SK-N-SH (cell line): ENCODE measurements around the gene APOE. TPM values are rescaled to one million over a fixed set of nuclear protein-coding genes. Genes with fewer than 3 reads are reported as not detected.

Experiments used
- CTCF ChIA-PET: fragments of 300-600, 350-600 bp; formaldehyde crosslinking; extraction: SDS; loops from one replicate; lab custom pipeline; 2021; lab: Yijun Ruan, JAX
- POLR2A ChIA-PET: fragments of 350-600 bp; sonication (Branson Sonifier 250); formaldehyde crosslinking; extraction: SDS; loops from one replicate; lab custom pipeline; 2020; ENCODE audit warnings: antibody characterized with exemption, inconsistent platforms; lab: Yijun Ruan, JAX
- DNase-seq: peaks from one replicate; pipeline ENCODE4 v3.0.0; 2012
- H2AFZ ChIP-seq: fragments of 200-600 bp; sonication (generic); 2 replicates; pipeline ENCODE4 v1.8.1; 2016; ENCODE audit warnings: antibody characterized with exemption, mild to moderate bottlenecking, low read depth
- H3F3A ChIP-seq: fragments of 200-600 bp; sonication (generic); replicated peaks from 2 replicates; pipeline ENCODE3; 2016; ENCODE audit warnings: antibody characterized with exemption, mild to moderate bottlenecking; ENCODE audit not compliant: insufficient read depth
- H3K27ac ChIP-seq, 2 experiments: fragments of 200-500 bp in 1 of 2; fragments of 200-600 bp in 1 of 2; sonication (Bioruptor generic) in 1 of 2; sonication (generic), shearing (Covaris generic) in 1 of 2; 2 replicates each; pipeline versions ENCODE4 v1.5.1 to v1.6.1; 2014 to 2016; ENCODE audit warnings: low read depth in 2 of 2, inconsistent platforms in 1 of 2, low read length in 1 of 2, mild to moderate bottlenecking in 1 of 2, mixed read lengths in 1 of 2
- H3K27me3 ChIP-seq: fragments of 200-600 bp; sonication (generic), shearing (Covaris generic); 2 replicates; pipeline ENCODE4 v1.6.1; 2016; ENCODE audit warnings: mixed run types; ENCODE audit not compliant: insufficient read depth
- H3K36me3 ChIP-seq, 2 experiments: fragments of 200-500 bp in 1 of 2; fragments of 200-600 bp in 1 of 2; sonication (Bioruptor generic) in 1 of 2; sonication (generic) in 1 of 2; replicated peaks in 1 of 2; 2 replicates each; pipeline versions ENCODE3 to v1.5.1; 2014 to 2016; ENCODE audit warnings: low read length in 1 of 2, mild to moderate bottlenecking in 1 of 2; ENCODE audit not compliant: insufficient read depth in 2 of 2, control insufficient read depth in 1 of 2
- H3K4me1 ChIP-seq, 2 experiments: fragments of 200-500 bp in 1 of 2; fragments of 200-600 bp in 1 of 2; sonication (Bioruptor generic) in 1 of 2; sonication (generic), shearing (Covaris generic) in 1 of 2; 2 replicates each; pipeline versions ENCODE4 v1.5.1 to v1.6.1; 2014 to 2016; ENCODE audit warnings: low read depth in 1 of 2, low read length in 1 of 2, mixed run types in 1 of 2; ENCODE audit not compliant: insufficient read depth in 2 of 2, control insufficient read depth in 1 of 2
- H3K4me2 ChIP-seq: fragments of 200-600 bp; sonication (generic), shearing (Covaris generic); 2 replicates; pipeline ENCODE4 v1.6.1; 2017; ENCODE audit warnings: mixed run types
- H3K4me3 ChIP-seq, 2 experiments: fragments of 200-500 bp in 1 of 2; fragments of 200-600 bp in 1 of 2; sonication (Bioruptor generic) in 1 of 2; sonication (generic), shearing (Covaris generic) in 1 of 2; 2 replicates each; pipeline versions ENCODE4 v1.5.1 to v1.8.1; 2014 to 2016; ENCODE audit warnings: low read depth in 2 of 2, inconsistent platforms in 1 of 2, low read length in 1 of 2, mild to moderate bottlenecking in 1 of 2, mixed read lengths in 1 of 2, moderate library complexity in 1 of 2
- H3K79me2 ChIP-seq: fragments of 200-600 bp; sonication (generic); 2 replicates; pipeline ENCODE4 v1.8.1; 2017; ENCODE audit warnings: mild to moderate bottlenecking; ENCODE audit not compliant: insufficient read depth
- H3K9ac ChIP-seq: fragments of 200-600 bp; sonication (generic); 2 replicates; pipeline ENCODE4 v1.6.1; 2017; ENCODE audit warnings: mixed run types
- H3K9me2 ChIP-seq: fragments of 200-600 bp; sonication (generic); 2 replicates; pipeline ENCODE4 v1.6.1; 2017; ENCODE audit warnings: mixed run types
- H3K9me3 ChIP-seq: fragments of 200-600 bp; sonication (generic); 2 replicates; pipeline ENCODE4 v1.6.1; 2017; ENCODE audit warnings: mixed run types, mild to moderate bottlenecking, moderate library complexity
- H4K20me1 ChIP-seq: fragments of 200-600 bp; sonication (generic); 2 replicates; pipeline ENCODE4 v1.6.1; 2017; ENCODE audit warnings: mild to moderate bottlenecking, mixed run types; ENCODE audit not compliant: insufficient read depth
- CTCF ChIP-seq: fragments of 200-600 bp; sonication (generic); IDR thresholded peaks from 2 replicates; pipeline ENCODE4 v1.6.1; 2017; ENCODE audit warnings: antibody characterized with exemption, mild to moderate bottlenecking, moderate library complexity
- ELF1 ChIP-seq: IDR thresholded peaks from 2 replicates; pipeline ENCODE4 v1.4.0; 2012
- PBX3 ChIP-seq: IDR thresholded peaks from 2 replicates; pipeline ENCODE4; 2012
- POLR2AphosphoS5 ChIP-seq: IDR thresholded peaks from 2 replicates; pipeline ENCODE4 v1.6.1; 2012; ENCODE audit warnings: low read depth, low read length
- RAD21 ChIP-seq: IDR thresholded peaks from 2 replicates; pipeline ENCODE4 v1.6.1; 2012; ENCODE audit warnings: mild to moderate bottlenecking, low read length
- SMC3 ChIP-seq: IDR thresholded peaks from 2 replicates; pipeline ENCODE4 v1.6.1; 2012; ENCODE audit warnings: low read depth, low read length, improper control_type of control experiment
- TAF1 ChIP-seq: IDR thresholded peaks from 2 replicates; pipeline ENCODE4 v1.6.1; 2012; ENCODE audit warnings: low read depth, mild to moderate bottlenecking, low read length, moderate library complexity, borderline replicate concordance
- TEAD4 ChIP-seq: IDR thresholded peaks from 2 replicates; pipeline ENCODE4 v1.4.0; 2012; ENCODE audit warnings: mild to moderate bottlenecking, borderline replicate concordance; ENCODE audit not compliant: insufficient read depth
- WGBS: methylation state at CpG from one replicate; pipeline ENCODE4 v1.1.6; 2017; ENCODE audit warnings: low lambda C conversion rate; 5-methylcytosine and 5-hydroxymethylcytosine counted together
- polyA plus RNA-seq, 3 experiments: library from polyadenylated mRNA; depleted of rRNA; stranded (reverse); fragments of >200 nt; gene quantifications; 2 replicates each; pipeline ENCODE4 v1.2.3, GENCODE V29; 2012

Gene APOE
- polyA plus RNA-seq, 1 of the 3 experiments (the other 2 are of a cell fraction) = 56.0 TPM

- TF ChIP-seq PBX3 = no peak
Observed at GRCh38 chr19:44903216-44903601, 2.4 kb upstream of the APOE start (continued).

- Histone ChIP-seq H3K4me3 (peak overlapping the region in 1 of 2 experiments; percentile 42; a peak in 1 of 4 replicates), H4K20me1 (no peaks in the 10 kb centered on the region), H3K36me3 (peaks cover 5 to 13% of the 10 kb centered on the region in 2 experiments), H3K9me3 (no peaks in the 10 kb centered on the region), H3F3A (peaks cover 15% of the 10 kb centered on the region), H3K27me3 (no peaks in the 10 kb centered on the region), H3K27ac (no peak overlapping the region), H3K79me2 (no peaks in the 10 kb centered on the region; the same call in 1 of the 2 replicates), H2AFZ (no peak overlapping the region), H3K9me2 (no peaks in the 10 kb centered on the region), H3K4me2 (no peak overlapping the region), H3K4me1 (peaks cover 0 to 12% of the 10 kb centered on the region in 2 experiments; a peak in 1 of 4 replicates), H3K9ac (no peak overlapping the region)
- ChIA-PET POLR2A (interaction anchor here (1.5 kb wide), 1 partner anchor 11 kb away, joined by 3 read pairs; no protein-coding TSS in a partner anchor), CTCF (interaction anchor here (0.7 to 5.2 kb wide), 21 partner anchors 7 to 435 kb away, joined by 3 to 131 read pairs (median 5); partner anchors contain the start of genes APOC1, APOC2 and CLPTM1)
- TF ChIP-seq ELF1 (no peak), TAF1 (no peak), RAD21 (peak; percentile 82), CTCF (peak; percentile 99), SMC3 (peak; percentile 72), POLR2AphosphoS5 (0 out of 2 replicates have a peak, but pooled peaks have one; percentile 12)
- 16% methylated on average over 21 of the region's 24 CpGs for WGBS
- DNase-seq = peak; percentile 88
Observed at GRCh38 chr19:44903602-44904425, 1.8 kb upstream of the APOE start.

- Histone ChIP-seq H3K79me2 (no peaks in the 10 kb centered on the region; the same call in 1 of the 2 replicates), H3K9ac (no peak overlapping the region), H3K27me3 (no peaks in the 10 kb centered on the region), H3K4me1 (peaks cover 0 to 12% of the 10 kb centered on the region in 2 experiments; a peak in 1 of 4 replicates), H3K36me3 (peaks cover 5 to 8% of the 10 kb centered on the region in 2 experiments), H2AFZ (no peak overlapping the region), H3K27ac (no peak overlapping the region), H4K20me1 (no peaks in the 10 kb centered on the region), H3K9me2 (no peaks in the 10 kb centered on the region), H3K4me2 (no peak overlapping the region), H3K9me3 (no peaks in the 10 kb centered on the region)
- peak; percentile 59 for DNase-seq
- POLR2A ChIA-PET = interaction anchor here (0.6 kb wide), 1 partner anchor 193 kb away, joined by 4 read pairs; no protein-coding TSS in a partner anchor
- 83% methylated on average over 12 of the region's 12 CpGs for WGBS
- TF ChIP-seq CTCF (peak; percentile 46), TEAD4 (no peak)
- TF ChIP-seq, all 33 proteins: peak for 1
- Histone ChIP-seq H3K4me3 (no peak overlapping the region), H3F3A (peaks cover 15% of the 10 kb centered on the region)
- CTCF ChIA-PET = interaction anchor here (0.7 to 5.2 kb wide), 19 partner anchors 8 to 155 kb away, joined by 3 to 131 read pairs (median 5); partner anchors contain the start of genes APOC1, APOC2 and CLPTM1
Observed at GRCh38 chr19:44904426-44904994, 1.1 kb upstream of the APOE start.
